Measurements from ENCODE around the gene AUH.

The AUH gene

GRCh38 chr9:91334053-91334452 is 27.7 kb downstream of the AUH start:
- no peak for DNase-seq

GRCh38 chr9:91333551-91333950 is 28.2 kb downstream of the AUH start:
- no peak for DNase-seq

GRCh38 chr9:91332546-91333231 is 29.0 kb downstream of the AUH start:
- DNase-seq: no peak

DNA sequence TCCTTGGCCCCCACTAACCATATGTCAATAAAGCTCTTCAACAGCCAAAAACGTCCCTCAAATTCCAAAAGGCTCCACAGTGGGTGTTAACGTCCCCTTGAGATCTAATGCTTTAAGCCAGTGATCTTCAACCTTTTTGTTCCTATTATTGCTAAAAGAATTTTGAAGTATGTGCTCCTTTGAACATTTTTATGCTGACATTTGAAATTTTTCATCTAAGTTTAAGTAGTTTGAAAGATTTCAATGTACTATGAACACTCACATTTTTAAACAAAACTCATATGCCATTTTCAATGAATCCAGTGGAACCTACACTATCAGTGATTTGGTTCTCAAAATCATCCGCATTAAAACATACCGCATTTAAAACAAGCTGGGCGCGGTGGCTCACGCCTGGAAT is 29.9 kb downstream of the AUH start:
- DNase-seq: no peak

- DNase-seq: no peak
Measured at GRCh38 chr9:91328186-91328585, 33.5 kb downstream of the AUH start.

- no peak for DNase-seq
Measured at GRCh38 chr9:91321691-91322090, 40.0 kb downstream of the AUH start.

- no peak for DNase-seq
Measured at GRCh38 chr9:91320299-91320698, 41.4 kb downstream of the AUH start.

DNA sequence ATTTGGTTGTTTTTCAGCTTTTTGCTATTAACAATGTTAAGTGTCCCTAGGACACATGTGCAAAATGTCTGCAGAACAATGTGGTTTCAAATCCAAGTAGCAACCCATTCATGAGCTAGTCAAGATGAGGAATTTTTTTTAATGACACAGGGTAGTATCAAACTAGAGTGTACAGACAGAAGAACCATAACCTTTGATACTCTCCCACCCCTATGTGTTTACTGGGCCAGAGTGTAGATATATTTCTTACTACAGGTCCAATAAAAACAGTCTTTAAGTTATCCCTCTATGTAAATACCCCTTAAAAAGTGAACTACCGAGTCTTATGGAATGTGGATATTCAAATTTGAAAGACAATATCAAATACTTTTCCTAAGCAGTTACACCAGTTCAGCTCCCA is 45.6 kb downstream of the AUH start:
- DNase-seq: no peak

GRCh38 chr9:91315191-91315590 is 46.5 kb downstream of the AUH start:
- no peak for DNase-seq

- no peak for DNase-seq
Measured at GRCh38 chr9:91312717-91313325, 48.9 kb downstream of the AUH start.

DNA sequence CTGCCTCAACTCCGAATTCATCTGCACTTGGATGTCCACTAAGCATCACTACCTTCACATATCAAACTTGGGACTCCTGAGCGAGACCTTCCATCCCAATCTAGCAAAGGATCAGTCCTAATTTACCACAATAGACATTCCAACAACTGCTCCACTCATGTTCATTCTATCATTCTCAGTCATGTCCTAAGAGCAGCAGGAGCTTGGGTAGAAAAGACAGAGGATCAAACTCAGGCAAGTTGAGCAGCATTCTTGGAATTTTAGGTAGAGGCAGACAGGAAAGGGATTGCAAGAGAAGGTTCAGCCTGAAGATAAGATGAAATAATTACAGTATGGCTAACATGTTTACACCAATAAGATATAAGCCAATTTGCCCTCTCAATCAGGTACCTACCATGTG is 51.7 kb downstream of the AUH start:
- DNase-seq: no peak

DNA sequence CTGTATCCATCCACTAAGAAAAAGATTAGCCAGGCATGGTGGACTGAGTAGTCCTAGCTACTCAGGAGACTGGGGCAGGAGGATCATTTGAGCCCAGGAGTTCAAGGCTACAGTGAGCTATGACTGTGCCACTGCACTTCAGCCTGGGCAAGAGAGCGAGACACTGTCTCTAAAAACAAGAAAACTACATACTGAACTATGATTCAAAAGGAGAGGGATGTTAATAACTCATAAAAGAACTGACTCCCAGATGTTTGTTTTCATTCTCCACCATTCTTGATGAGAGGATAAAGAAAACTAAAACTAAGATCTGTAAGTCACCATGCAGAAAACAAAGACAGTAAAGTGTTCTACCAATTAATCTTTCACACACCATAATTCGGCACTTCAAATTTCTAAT is 53.5 kb downstream of the AUH start:
- no peak for DNase-seq

- DNase-seq: no peak
Measured at GRCh38 chr9:91307279-91307678, 54.4 kb downstream of the AUH start.

DNA sequence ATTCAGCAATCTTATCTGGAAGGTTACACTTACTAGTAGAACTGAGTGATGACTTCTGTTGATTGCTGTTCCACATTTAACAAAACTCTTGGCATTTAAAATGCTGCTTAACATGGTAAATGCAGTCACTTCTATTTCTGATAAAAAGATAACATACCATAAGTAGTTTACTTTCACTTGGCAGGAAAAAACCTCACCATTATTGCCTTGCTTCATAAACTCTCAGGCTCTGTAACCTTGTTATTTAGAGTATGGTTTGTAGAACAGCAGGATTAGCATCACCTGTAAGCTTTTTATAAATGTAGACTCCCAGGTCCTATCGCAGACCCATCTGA is 55.5 kb downstream of the AUH start:
- no peak for DNase-seq

- DNase-seq: no peak
Measured at GRCh38 chr9:91305596-91306295, 56.0 kb downstream of the AUH start.

- DNase-seq: no peak
Measured at GRCh38 chr9:91303741-91304415, 57.8 kb downstream of the AUH start.

GRCh38 chr9:91302831-91303230 is 58.9 kb downstream of the AUH start:
- DNase-seq: no peak

GRCh38 chr9:91301161-91301560 is 60.6 kb downstream of the AUH start:
- DNase-seq: no peak

DNA sequence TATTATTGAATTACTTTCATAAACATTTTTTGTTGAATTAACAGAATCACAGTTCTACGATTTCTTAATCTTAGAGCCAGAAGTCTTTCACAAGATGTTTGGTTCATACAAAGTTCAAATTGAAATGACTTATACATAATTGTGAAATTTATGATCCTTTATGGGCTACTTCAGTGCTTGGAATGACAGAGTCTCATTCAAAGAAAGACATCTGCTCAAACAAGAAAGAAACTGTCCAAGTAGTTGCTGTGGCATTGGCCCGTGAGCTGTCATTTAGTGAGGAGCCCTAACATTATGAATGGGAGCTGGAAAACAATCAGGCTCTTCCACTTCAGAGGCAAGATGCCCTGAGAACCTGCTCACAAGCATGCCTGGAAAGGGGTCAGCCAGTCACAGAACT is 63.4 kb downstream of the AUH start:
- DNase-seq: no peak

DNA sequence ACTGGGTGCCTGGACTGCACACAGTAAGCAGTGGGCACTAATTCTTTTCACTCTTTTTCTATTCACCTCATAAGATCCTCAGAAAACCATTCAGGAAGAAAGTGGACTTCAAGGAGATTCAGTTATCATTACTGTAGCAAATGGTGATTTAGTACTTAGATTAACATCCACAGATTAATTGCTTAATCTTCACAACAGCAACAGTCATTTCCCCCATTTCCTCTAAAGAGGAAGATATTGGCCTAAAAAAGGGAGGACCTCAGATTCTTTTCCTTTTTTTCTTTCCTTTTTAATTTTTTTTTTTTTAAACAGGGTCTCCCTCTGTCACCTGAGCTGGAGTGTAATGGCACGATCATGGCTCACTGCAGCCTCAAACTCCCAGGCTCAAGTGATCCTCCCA is 64.4 kb downstream of the AUH start:
- DNase-seq: no peak

- DNase-seq: no peak
Measured at GRCh38 chr9:91296354-91296753, 65.4 kb downstream of the AUH start.

DNA sequence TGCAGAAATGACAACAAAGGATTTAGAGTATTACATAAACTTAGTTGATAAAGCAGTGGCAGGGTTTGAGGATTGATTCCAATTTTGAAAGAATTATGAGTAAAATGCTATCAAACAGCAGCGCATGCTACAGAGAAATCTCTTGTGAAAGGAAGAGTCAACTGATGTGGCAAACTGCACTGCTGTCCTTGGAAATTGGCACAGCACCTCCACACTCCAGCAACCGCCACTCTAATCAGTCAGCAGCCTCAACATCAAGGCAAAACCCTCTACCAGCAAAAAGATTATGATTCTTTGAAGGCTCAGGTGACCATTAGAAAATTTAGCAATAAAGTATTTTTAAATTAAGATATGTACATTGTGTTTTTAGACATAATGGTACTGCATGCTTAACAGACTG is 66.4 kb downstream of the AUH start:
- DNase-seq: no peak

- DNase-seq: no peak
Measured at GRCh38 chr9:91291866-91292265, 69.9 kb downstream of the AUH start.

DNA sequence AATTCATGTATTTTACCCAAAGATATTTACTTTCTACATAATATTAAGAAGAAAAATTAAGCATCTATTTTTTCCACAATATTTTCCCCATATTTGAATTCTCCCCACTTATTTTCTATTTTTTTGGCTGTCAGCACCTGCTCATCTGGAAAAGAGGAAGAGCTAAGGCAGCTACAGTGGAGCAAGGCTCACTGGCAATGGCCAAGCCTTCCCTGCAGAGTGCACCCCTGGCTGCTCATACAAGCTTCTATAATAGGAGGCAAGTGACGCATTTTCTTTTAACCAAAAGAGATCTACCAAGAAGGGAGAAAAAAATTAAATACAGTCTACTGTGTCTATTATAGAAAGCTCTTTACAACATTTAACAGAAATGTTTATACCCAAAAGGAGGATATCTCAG is 72.5 kb downstream of the AUH start:
- no peak for DNase-seq

Measured in activated gamma-delta T cell (primary cell).